CD4-positive, alpha-beta T cell treated with Interferon alpha-2 for 1 hour (primary cell): ENCODE results near the gene PSME3IP1.
"Not testable (repeated sequence)": the region's sequence is repeated elsewhere in the genome, so short reads cannot be mapped to it uniquely, and the experiment has no call there.

Experiments used
- DNase-seq, 2 donors: peaks; one replicate each; pipeline ENCODE4 v3.0.0-alpha.2; 2020 to 2022

The PSME3IP1 gene

GRCh38 chr16:57115514-57116182, 70.2 kb downstream of the PSME3IP1 start:
- DNase-seq, result no peak

DNA sequence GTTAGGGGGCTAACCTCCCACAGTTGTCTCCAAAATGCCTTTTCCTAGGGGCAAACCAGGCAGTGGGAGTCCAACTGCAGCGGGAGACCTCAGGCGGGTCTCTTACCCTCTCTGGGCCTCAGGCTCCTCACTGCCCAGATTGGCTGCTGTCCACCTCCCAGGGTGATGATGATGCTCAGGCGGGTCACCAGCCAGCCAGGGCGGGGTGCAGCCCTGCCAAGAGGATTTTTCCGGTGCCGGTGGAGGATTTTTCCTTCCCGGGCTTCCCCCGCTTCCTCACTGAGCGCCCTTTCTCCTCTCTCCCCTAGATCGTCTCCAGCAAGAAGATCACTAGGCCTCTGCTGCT, 70.7 kb downstream of the PSME3IP1 start:
- DNase-seq, result no peak

GRCh38 chr16:57113664-57114063, 72.2 kb downstream of the PSME3IP1 start:
- DNase-seq, result no peak

GRCh38 chr16:57113042-57113453, 72.8 kb downstream of the PSME3IP1 start:
- no peak for DNase-seq

GRCh38 chr16:57112403-57113041, 73.3 kb downstream of the PSME3IP1 start:
- DNase-seq, result no peak

DNA sequence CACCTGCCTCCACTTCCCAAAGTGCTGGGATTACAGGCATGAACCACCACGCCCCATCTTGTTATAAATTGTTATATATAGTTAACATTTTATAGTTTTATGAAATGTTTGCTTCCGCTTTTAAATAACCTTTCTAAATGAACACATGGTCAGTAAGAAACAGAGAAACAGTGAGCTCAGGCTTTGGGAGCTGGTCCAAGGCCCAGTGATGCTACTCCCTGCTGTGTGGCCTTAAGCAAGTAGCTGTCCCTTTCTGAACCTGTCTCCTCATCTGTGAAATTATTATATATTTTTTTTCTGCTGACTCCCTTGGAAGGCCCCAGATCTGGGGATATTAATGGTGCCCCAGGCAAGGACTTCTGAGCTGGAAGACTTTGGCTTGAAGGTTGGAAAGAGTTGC, 74.4 kb downstream of the PSME3IP1 start:
- no peak for DNase-seq

- DNase-seq, result no peak
Observed at GRCh38 chr16:57110937-57111336, 74.9 kb downstream of the PSME3IP1 start.

- DNase-seq, result not testable (repeated sequence)
Observed at GRCh38 chr16:57109259-57110105, 76.4 kb downstream of the PSME3IP1 start.

- DNase-seq, result no peak
Observed at GRCh38 chr16:57108432-57108831, 77.4 kb downstream of the PSME3IP1 start.

- no peak for DNase-seq
Observed at GRCh38 chr16:57107321-57107922, 78.4 kb downstream of the PSME3IP1 start.

GRCh38 chr16:57106767-57107166, 79.1 kb downstream of the PSME3IP1 start:
- DNase-seq, result no peak

GRCh38 chr16:57105184-57105583, 80.7 kb downstream of the PSME3IP1 start:
- no peak for DNase-seq

- no peak for DNase-seq
Observed at GRCh38 chr16:57104706-57105105, 81.1 kb downstream of the PSME3IP1 start.

GRCh38 chr16:57102888-57103851, 82.7 kb downstream of the PSME3IP1 start:
- no peak for DNase-seq
